Fibroblast of lung (primary cell): ENCODE data around the gene CENPV. TPM values are rescaled to one million over a fixed set of nuclear protein-coding genes. Genes with fewer than 3 reads are reported as not detected.
A peak's percentile ranks its signal among the peaks of the same experiment; 100 is the strongest.

ENCODE experiments used
- DNase-seq, 2 donors: peaks; one replicate each; pipeline versions ENCODE4 v3.0.0 to v3.0.0-alpha.2; 2010; ENCODE audit warnings: low read depth in 2 of 2
- H2AFZ ChIP-seq: 2 replicates; pipeline ENCODE4 v1.5.1; 2012; ENCODE audit warnings: low read length, control low read depth, inconsistent platforms
- H3K27ac ChIP-seq: 2 replicates; pipeline ENCODE4 v1.5.1; 2011; ENCODE audit warnings: low read length, control low read depth; ENCODE audit not compliant: insufficient read depth
- H3K27me3 ChIP-seq: 2 replicates; pipeline ENCODE4 v1.5.1; 2011; ENCODE audit warnings: mild to moderate bottlenecking, low read length; ENCODE audit not compliant: control insufficient read depth, insufficient read depth
- H3K36me3 ChIP-seq: 2 replicates; pipeline ENCODE4 v1.5.1; 2011; ENCODE audit warnings: low read length; ENCODE audit not compliant: control insufficient read depth, insufficient read depth
- H3K4me1 ChIP-seq: 2 replicates; pipeline ENCODE4 v1.5.1; 2011; ENCODE audit warnings: low read length; ENCODE audit not compliant: control insufficient read depth, insufficient read depth; ENCODE audit errors: extremely low read depth
- H3K4me2 ChIP-seq: 2 replicates; pipeline ENCODE4 v1.5.1; 2011; ENCODE audit warnings: low read length, control low read depth; ENCODE audit not compliant: insufficient read depth; ENCODE audit errors: extremely low read depth
- H3K4me3 ChIP-seq, 4 experiments: fragments of 200-600 bp in 1 of 4; sonication (generic) in 1 of 4; replicated peaks in 1 of 4; 2 replicates each; pipeline ENCODE4 v1.5.1; 2011 to 2016; ENCODE audit warnings: low read length in 4 of 4, low read depth in 3 of 4, mild to moderate bottlenecking in 3 of 4, control low read depth in 2 of 4, inconsistent platforms in 1 of 4, mixed read lengths in 1 of 4; ENCODE audit not compliant: insufficient read depth in 1 of 4; ENCODE audit errors: control extremely low read depth in 1 of 4
- H3K79me2 ChIP-seq: 2 replicates; pipeline ENCODE4 v1.5.1; 2012; ENCODE audit warnings: mild to moderate bottlenecking, low read length, inconsistent platforms; ENCODE audit not compliant: control insufficient read depth, insufficient read depth
- H3K9ac ChIP-seq: 2 replicates; pipeline ENCODE4 v1.5.1; 2011; ENCODE audit warnings: mild to moderate bottlenecking, low read length, control low read depth; ENCODE audit not compliant: insufficient read depth
- H3K9me3 ChIP-seq: 2 replicates; pipeline ENCODE4 v1.5.1; 2012; ENCODE audit warnings: low read depth, low read length; ENCODE audit not compliant: control insufficient read depth, insufficient read depth
- H4K20me1 ChIP-seq: 2 replicates; pipeline ENCODE4 v1.5.1; 2011; ENCODE audit warnings: low read length; ENCODE audit not compliant: control insufficient read depth, insufficient read depth; ENCODE audit errors: extremely low read depth
- EZH2 ChIP-seq: IDR thresholded peaks from 2 replicates; pipeline ENCODE4 v1.5.1; 2012; ENCODE audit warnings: low read length, control low read depth, mild to moderate bottlenecking; ENCODE audit errors: missing control alignments
- polyA plus RNA-seq, 2 donors: library from polyadenylated mRNA; depleted of rRNA in 1 of 2; stranded (reverse) in 1 of 2; unstranded in 1 of 2; fragments of >200 nt; gene quantifications; 2 replicates each; pipeline ENCODE4 v1.2.1, GENCODE V29; 2011 to 2012; ENCODE audit warnings: missing spikeins in 1 of 2
- total RNA-seq: library from RNA; depleted of rRNA; stranded (reverse); fragments of >200 nt; gene quantifications from 2 replicates; pipeline ENCODE4 v1.2.1, GENCODE V29; 2014
- TF ChIP-seq, protein P1 (sequence below), 2 donors: IDR thresholded peaks in 1 of 2; conservative IDR thresholded peaks in 1 of 2; 1 replicate in 1 of 2; 2 replicates in 1 of 2; pipeline ENCODE4 v1.5.1; 2011 to 2012; ENCODE audit warnings: low read length in 2 of 2, control low read depth in 1 of 2, inconsistent platforms in 1 of 2, low read depth in 1 of 2, mild to moderate bottlenecking in 1 of 2

Gene CENPV
- total and polyA plus RNA-seq, 2 donors (not counting 1 experiment from before 2014, with no cell fraction given): 9.2 to 25.1 TPM

GRCh38 chr17:16352303-16352666, 984 bp downstream of the CENPV start:
- no peaks in the 10 kb centered on the region for H4K20me1 ChIP-seq
- peak overlapping the region; percentile 74 for H3K9ac ChIP-seq
- H3K36me3 ChIP-seq: peaks cover 3% of the 10 kb centered on the region
- TF ChIP-seq, protein P1, sequence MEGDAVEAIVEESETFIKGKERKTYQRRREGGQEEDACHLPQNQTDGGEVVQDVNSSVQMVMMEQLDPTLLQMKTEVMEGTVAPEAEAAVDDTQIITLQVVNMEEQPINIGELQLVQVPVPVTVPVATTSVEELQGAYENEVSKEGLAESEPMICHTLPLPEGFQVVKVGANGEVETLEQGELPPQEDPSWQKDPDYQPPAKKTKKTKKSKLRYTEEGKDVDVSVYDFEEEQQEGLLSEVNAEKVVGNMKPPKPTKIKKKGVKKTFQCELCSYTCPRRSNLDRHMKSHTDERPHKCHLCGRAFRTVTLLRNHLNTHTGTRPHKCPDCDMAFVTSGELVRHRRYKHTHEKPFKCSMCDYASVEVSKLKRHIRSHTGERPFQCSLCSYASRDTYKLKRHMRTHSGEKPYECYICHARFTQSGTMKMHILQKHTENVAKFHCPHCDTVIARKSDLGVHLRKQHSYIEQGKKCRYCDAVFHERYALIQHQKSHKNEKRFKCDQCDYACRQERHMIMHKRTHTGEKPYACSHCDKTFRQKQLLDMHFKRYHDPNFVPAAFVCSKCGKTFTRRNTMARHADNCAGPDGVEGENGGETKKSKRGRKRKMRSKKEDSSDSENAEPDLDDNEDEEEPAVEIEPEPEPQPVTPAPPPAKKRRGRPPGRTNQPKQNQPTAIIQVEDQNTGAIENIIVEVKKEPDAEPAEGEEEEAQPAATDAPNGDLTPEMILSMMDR (conservative IDR thresholded peaks at IDR 0.05 in 1 of 2, IDR thresholded peaks at IDR 0.05 in 1 of 2; ENCODE audit: low read depth in 1 of 2, low read length in 2 of 2): no peak
- no peak for TF ChIP-seq EZH2
- DNase-seq: peak; percentile 36 to 42
- H3K9me3 ChIP-seq: no peaks in the 10 kb centered on the region
- H3K27me3 ChIP-seq: no peaks in the 10 kb centered on the region
- no peaks in the 10 kb centered on the region for H3K79me2 ChIP-seq
- H3K4me2 ChIP-seq: peak overlapping the region; percentile 59
- peak overlapping the region; percentile 50 for H2AFZ ChIP-seq
- H3K4me3 ChIP-seq: peak overlapping the region; percentile 57 to 82 (median 71)
- H3K4me1 ChIP-seq: no peaks in the 10 kb centered on the region
- peak overlapping the region; percentile 65 for H3K27ac ChIP-seq

DNA sequence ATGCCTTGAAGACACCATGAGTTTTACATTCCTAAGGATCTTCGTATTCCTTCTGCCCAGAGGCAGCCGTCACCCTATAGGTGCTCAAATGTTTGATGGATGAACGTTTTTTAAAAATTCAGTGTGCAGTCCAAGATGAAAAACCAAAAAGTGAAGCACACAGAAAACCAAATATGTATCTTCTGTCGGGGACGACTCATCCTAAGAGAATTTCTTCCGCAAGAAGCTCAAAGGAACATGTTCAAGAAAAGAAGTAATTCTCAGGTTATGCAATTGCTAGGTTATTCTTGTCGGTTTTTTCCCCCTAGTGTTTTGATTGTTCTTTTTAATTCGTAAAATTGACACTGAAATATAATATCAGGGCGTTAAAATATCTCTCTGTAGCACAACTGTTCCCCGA, 1.4 kb downstream of the CENPV start:
- H3K4me3 ChIP-seq: peak overlapping the region; percentile 57 to 82 (median 71)
- TF ChIP-seq EZH2: no peak
- TF ChIP-seq, protein P1 (conservative IDR thresholded peaks at IDR 0.05 in 1 of 2, IDR thresholded peaks at IDR 0.05 in 1 of 2; ENCODE audit: low read depth in 1 of 2, low read length in 2 of 2): no peak
- H3K4me2 ChIP-seq: peak overlapping the region; percentile 59
- peak overlapping the region; percentile 65 for H3K27ac ChIP-seq
- peaks cover 3% of the 10 kb centered on the region for H3K36me3 ChIP-seq
- no peaks in the 10 kb centered on the region for H3K4me1 ChIP-seq
- no peaks in the 10 kb centered on the region for H3K79me2 ChIP-seq
- no peaks in the 10 kb centered on the region for H3K27me3 ChIP-seq
- no peaks in the 10 kb centered on the region for H4K20me1 ChIP-seq
- peak overlapping the region; percentile 74 for H3K9ac ChIP-seq
- no peaks in the 10 kb centered on the region for H3K9me3 ChIP-seq
- DNase-seq: peak; percentile 54 to 72
- peak overlapping the region; percentile 50 for H2AFZ ChIP-seq

DNA sequence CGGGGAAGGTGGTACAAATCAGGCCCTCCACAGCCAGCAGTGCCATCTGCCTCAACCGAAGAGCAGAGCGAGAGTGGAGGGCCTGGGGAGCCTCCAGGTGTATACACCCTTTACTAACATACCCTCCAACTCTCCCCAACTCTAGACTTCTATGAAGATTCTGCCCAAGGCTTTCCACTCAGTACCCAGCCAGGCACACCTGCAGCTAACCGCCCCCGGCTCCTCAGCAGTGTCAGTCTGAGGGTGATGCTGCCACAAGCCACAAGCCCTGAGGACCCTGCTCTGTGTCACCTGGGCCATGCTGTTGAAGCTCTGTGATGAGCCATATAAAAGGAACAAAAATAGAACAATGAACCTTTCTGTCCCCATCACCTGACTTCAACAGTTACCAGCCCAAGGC, 3.8 kb downstream of the CENPV start:
- no peak overlapping the region for H2AFZ ChIP-seq

More for the DNA sequence above, 3.8 kb downstream of the CENPV start:
- no peaks in the 10 kb centered on the region for H3K27me3 ChIP-seq
- no peaks in the 10 kb centered on the region for H3K9me3 ChIP-seq
- H3K4me2 ChIP-seq: no peak overlapping the region
- no peaks in the 10 kb centered on the region for H4K20me1 ChIP-seq
- H3K4me1 ChIP-seq: no peaks in the 10 kb centered on the region
- TF ChIP-seq, protein P1 (conservative IDR thresholded peaks at IDR 0.05 in 1 of 2, IDR thresholded peaks at IDR 0.05 in 1 of 2; ENCODE audit: low read depth in 1 of 2, low read length in 2 of 2): no peak
- no peak for TF ChIP-seq EZH2
- no peak for DNase-seq
- no peaks in the 10 kb centered on the region for H3K79me2 ChIP-seq
- H3K4me3 ChIP-seq: no peak overlapping the region
- H3K36me3 ChIP-seq: peaks cover 3% of the 10 kb centered on the region
- H3K27ac ChIP-seq: no peak overlapping the region
- H3K9ac ChIP-seq: no peak overlapping the region
